A375 (cell line): ENCODE results near the gene SCAF4. TPM values are rescaled to one million over a fixed set of nuclear protein-coding genes. Genes with fewer than 3 reads are reported as not detected.

ENCODE experiments used
- small RNA-seq: library from RNA; depleted of rRNA; stranded (forward); fragments of <200 nt; gene quantifications from one replicate; pipeline ENCODE3, GENCODE V24; 2014
- total RNA-seq: library from RNA; depleted of rRNA; stranded (reverse); fragments of >200 nt; shearing (Covaris generic); gene quantifications from 2 replicates; pipeline ENCODE4 v1.2.3, GENCODE V29; 2014; rRNA removed

The SCAF4 gene
- 8.8 and 10.7 TPM in 2 replicates for total RNA-seq

GRCh38 chr21:31731857-31732596 lies at the start of gene SCAF4:
Gene SCAF4 (minus strand): TSS chr21:31732118. CDS start chr21:31731692, 426 bp downstream.

DNA sequence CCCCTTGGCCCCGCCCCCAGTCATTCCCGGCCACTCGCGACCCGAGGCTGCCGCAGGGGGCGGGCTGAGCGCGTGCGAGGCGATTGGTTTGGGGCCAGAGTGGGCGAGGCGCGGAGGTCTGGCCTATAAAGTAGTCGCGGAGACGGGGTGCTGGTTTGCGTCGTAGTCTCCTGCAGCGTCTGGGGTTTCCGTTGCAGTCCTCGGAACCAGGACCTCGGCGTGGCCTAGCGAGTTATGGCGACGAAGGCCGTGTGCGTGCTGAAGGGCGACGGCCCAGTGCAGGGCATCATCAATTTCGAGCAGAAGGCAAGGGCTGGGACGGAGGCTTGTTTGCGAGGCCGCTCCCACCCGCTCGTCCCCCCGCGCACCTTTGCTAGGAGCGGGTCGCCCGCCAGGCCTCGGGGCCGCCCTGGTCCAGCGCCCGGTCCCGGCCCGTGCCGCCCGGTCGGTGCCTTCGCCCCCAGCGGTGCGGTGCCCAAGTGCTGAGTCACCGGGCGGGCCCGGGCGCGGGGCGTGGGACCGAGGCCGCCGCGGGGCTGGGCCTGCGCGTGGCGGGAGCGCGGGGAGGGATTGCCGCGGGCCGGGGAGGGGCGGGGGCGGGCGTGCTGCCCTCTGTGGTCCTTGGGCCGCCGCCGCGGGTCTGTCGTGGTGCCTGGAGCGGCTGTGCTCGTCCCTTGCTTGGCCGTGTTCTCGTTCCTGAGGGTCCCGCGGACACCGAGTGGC lies 72.2 kb downstream of the SCAF4 start, which contains the start of gene SOD1:
Gene SOD1 (plus strand): TSS at position 158 of the 723 bp plus-strand sequence. CDS start 77 bp downstream, at position 235.

Small RNA genes lying within 50 kb of the gene (small RNA-seq; reads per million reads assigned to genes)
- gene RF01241, result not detected

Other genes with a start within 250 kb of the SCAF4 start
- gene SOD1, start 72.4 kb downstream of the SCAF4 start, total RNA-seq, result 197 and 224 TPM in 2 replicates
- not detected in 2 replicates for gene HUNK, start 140.9 kb upstream of the SCAF4 start, total RNA-seq